ENCODE data around the gene TXLNB. TPM values are rescaled to one million over a fixed set of nuclear protein-coding genes. Genes with fewer than 3 reads are reported as not detected.

The TXLNB gene
- total and polyA plus RNA-seq, 2 donors (not counting 1 experiment from before 2014, with no cell fraction given), result 3.4 to 3.6 TPM

GRCh38 chr6:139285590-139285989 is 6.2 kb downstream of the TXLNB start:
- ChIA-PET POLR2A (no interaction called here), CTCF (no interaction called here)
- DNase-seq (no peak), ATAC-seq (ENCODE audit: low read depth) (no peak)
- no peak overlapping the region for H3K4me3 ChIP-seq (ENCODE audit: control extremely low read depth in 1 of 5, extremely low read depth in 1 of 5, insufficient read depth in 1 of 5, low read depth in 2 of 5, low read length in 4 of 5)
- H3K27me3 Mint-ChIP-seq, result no peaks in the 10 kb centered on the region
- no peak overlapping the region for H2AFZ ChIP-seq (ENCODE audit: insufficient read depth, low read depth, low read length, poor library complexity, severe bottlenecking)
- H3K27me3 ChIP-seq (replicated peaks in 1 of 4; ENCODE audit: control extremely low read depth in 1 of 4, control insufficient read depth in 3 of 4, insufficient read depth in 4 of 4, low read length in 3 of 4), result no peaks in the 10 kb centered on the region
- no peaks in the 10 kb centered on the region for H3K9me3 ChIP-seq (ENCODE audit: control extremely low read depth in 1 of 3, control insufficient read depth in 2 of 3, insufficient read depth in 1 of 3, low read length in 2 of 3)
- no peaks in the 10 kb centered on the region for H4K20me1 ChIP-seq (ENCODE audit: control insufficient read depth, insufficient read depth, low read length, poor library complexity, severe bottlenecking)
- intact Hi-C loops (cut with micrococcal nuclease), result no loop called here
- peaks cover 32% of the 10 kb centered on the region for H3K4me1 Mint-ChIP-seq
- H3K9me3 Mint-ChIP-seq (ENCODE audit: insufficient read depth), result no peaks in the 10 kb centered on the region
- peaks cover 15% of the 10 kb centered on the region for H3K79me2 ChIP-seq (ENCODE audit: control insufficient read depth, insufficient read depth, low read length)
- no peak overlapping the region for H3K9ac ChIP-seq (ENCODE audit: low read length)
- H3K36me3 ChIP-seq (replicated peaks in 1 of 2; ENCODE audit: control extremely low read depth in 1 of 2, control insufficient read depth in 1 of 2, extremely low read depth in 1 of 2, insufficient read depth in 2 of 2, low read length in 1 of 2), result no peaks in the 10 kb centered on the region
- H3K27ac ChIP-seq (ENCODE audit: low read length in 2 of 2), result no peak overlapping the region
- H3K27ac Mint-ChIP-seq, result peak overlapping the region; percentile 61
- WGBS (ENCODE audit: insufficient coverage), result 100% methylated on average over 2 of the region's 6 CpGs
- TF ChIP-seq CTCF (IDR thresholded peaks at IDR 0.05) (no peak), EZH2 (IDR thresholded peaks at IDR 0.05; ENCODE audit: borderline replicate concordance, insufficient read depth, low read depth, low read length, poor library complexity, severe bottlenecking) (no peak)
- no peak overlapping the region for H3K4me3 Mint-ChIP-seq
- H3K4me2 ChIP-seq (replicated peaks; ENCODE audit: low read depth, low read length, poor library complexity, severe bottlenecking), result no peak overlapping the region
- peaks cover 11 to 12% of the 10 kb centered on the region in 2 donors for H3K4me1 ChIP-seq (ENCODE audit: control insufficient read depth in 2 of 2, insufficient read depth in 2 of 2, low read length in 2 of 2)

GRCh38 chr6:139284789-139285188 is 7.0 kb downstream of the TXLNB start:
- H3K9me3 Mint-ChIP-seq (ENCODE audit: insufficient read depth), result no peaks in the 10 kb centered on the region
- no peaks in the 10 kb centered on the region for H3K36me3 ChIP-seq (replicated peaks in 1 of 2; ENCODE audit: control extremely low read depth in 1 of 2, control insufficient read depth in 1 of 2, extremely low read depth in 1 of 2, insufficient read depth in 2 of 2, low read length in 1 of 2)
- CTCF ChIA-PET, result interaction anchor here (1.8 kb wide), 1 partner anchor 65 kb away, joined by 4 read pairs; no protein-coding TSS in a partner anchor

More at GRCh38 chr6:139284789-139285188, 7.0 kb downstream of the TXLNB start:
- ATAC-seq (ENCODE audit: low read depth) (no peak), DNase-seq (no peak)
- Histone ChIP-seq H3K27ac (ENCODE audit: low read length in 2 of 2) (no peak overlapping the region), H2AFZ (ENCODE audit: insufficient read depth, low read depth, low read length, poor library complexity, severe bottlenecking) (no peak overlapping the region), H3K4me1 (ENCODE audit: control insufficient read depth in 2 of 2, insufficient read depth in 2 of 2, low read length in 2 of 2) (peaks cover 11% of the 10 kb centered on the region in 2 donors), H3K79me2 (ENCODE audit: control insufficient read depth, insufficient read depth, low read length) (peaks cover 15% of the 10 kb centered on the region), H3K4me2 (replicated peaks; ENCODE audit: low read depth, low read length, poor library complexity, severe bottlenecking) (no peak overlapping the region), H3K4me3 (ENCODE audit: control extremely low read depth in 1 of 5, extremely low read depth in 1 of 5, insufficient read depth in 1 of 5, low read depth in 2 of 5, low read length in 4 of 5) (no peak overlapping the region), H3K9ac (ENCODE audit: low read length) (no peak overlapping the region), H3K9me3 (ENCODE audit: control extremely low read depth in 1 of 3, control insufficient read depth in 2 of 3, insufficient read depth in 1 of 3, low read length in 2 of 3) (no peaks in the 10 kb centered on the region), H4K20me1 (ENCODE audit: control insufficient read depth, insufficient read depth, low read length, poor library complexity, severe bottlenecking) (no peaks in the 10 kb centered on the region), H3K27me3 (replicated peaks in 1 of 4; ENCODE audit: control extremely low read depth in 1 of 4, control insufficient read depth in 3 of 4, insufficient read depth in 4 of 4, low read length in 3 of 4) (no peaks in the 10 kb centered on the region)
- TF ChIP-seq CTCF (IDR thresholded peaks at IDR 0.05) (no peak), EZH2 (IDR thresholded peaks at IDR 0.05; ENCODE audit: borderline replicate concordance, insufficient read depth, low read depth, low read length, poor library complexity, severe bottlenecking) (no peak)
- H3K4me1 Mint-ChIP-seq, result peaks cover 31% of the 10 kb centered on the region
- H3K4me3 Mint-ChIP-seq, result no peak overlapping the region
- no peak overlapping the region for H3K27ac Mint-ChIP-seq
- WGBS (ENCODE audit: insufficient coverage), result 100% methylated on average over 1 of the region's 3 CpGs
- H3K27me3 Mint-ChIP-seq, result no peaks in the 10 kb centered on the region
- intact Hi-C loops (cut with micrococcal nuclease), result no loop called here
- POLR2A ChIA-PET, result no interaction called here

Measured in B cell (primary cell).